GM21515 (cell line): ENCODE measurements around the gene FAM168A.
"Not testable (repeated sequence)": the region's sequence is repeated elsewhere in the genome, so short reads cannot be mapped to it uniquely, and the experiment has no call there.

Experiments
- ATAC-seq: cut with Tn5 transposase; IDR thresholded peaks from one replicate; pipeline ENCODE4 v1.9.1; 2021; ENCODE audit not compliant: unreplicated experiment

The FAM168A gene

DNA sequence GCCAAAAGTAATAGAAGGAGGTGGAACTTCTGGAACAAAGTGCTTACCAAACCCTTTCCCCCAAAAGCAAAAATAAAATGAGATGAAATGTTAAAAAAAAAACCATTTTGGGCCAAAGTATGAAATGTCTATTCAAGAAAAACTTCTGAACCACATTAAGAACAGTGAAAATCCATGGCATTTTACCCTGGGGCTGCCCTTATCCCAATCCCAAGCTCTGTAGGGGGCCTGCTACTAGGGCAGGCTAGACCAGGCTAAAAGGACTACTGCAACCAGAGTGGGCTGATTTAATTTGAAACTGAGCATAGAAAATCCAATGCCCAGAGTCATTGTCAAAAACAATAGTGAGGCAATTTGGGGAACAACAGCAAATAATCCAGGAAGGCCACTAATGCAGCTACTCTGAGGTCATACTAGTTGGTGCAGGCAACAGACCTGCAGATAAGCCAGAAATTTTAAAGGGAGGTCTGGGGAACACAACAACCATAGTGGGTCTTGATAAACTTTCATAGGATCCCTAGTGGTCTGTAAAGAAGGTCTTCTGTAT lies 122.3 kb downstream of the FAM168A start:
- ATAC-seq: no peak

DNA sequence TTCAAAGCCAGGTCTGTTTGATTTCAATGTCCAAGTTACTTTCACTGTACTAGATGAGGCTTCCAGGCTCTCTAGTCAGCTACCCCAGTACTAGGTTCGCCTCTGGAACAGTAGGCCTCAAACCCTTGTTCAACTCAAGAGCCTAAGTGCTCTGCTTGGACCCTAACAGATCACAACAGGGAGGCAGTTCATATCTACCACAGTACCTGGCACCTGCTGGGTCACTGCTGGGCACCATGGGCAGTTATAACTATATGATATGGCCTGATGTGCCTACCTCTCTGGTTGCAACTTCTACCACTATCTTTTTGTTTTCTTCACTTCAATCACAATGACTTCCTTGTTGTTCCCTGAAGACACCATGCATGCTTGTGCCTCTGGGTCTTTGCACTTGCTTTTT lies 124.7 kb downstream of the FAM168A start:
- no peak for ATAC-seq

GRCh38 chr11:73470036-73470612 lies 127.8 kb downstream of the FAM168A start:
- not testable (repeated sequence) for ATAC-seq

DNA sequence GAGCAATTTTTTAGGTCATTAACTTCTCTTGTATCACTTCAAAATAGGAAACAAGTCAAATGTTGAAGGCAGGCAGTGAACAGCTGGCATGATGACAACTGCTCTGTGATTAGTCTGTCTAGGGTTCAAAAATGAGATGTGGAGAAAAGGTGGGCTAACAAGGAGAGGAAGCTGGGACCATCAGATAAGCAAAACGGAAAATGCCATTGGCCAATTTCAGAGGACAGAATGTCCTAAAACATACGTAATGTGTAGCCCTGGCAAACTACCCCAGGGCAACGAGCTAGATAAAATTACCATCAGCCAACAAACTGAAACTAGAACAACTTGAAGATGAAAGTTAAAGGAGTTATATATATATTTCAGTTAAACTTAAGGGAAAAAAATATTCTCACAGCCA lies 128.5 kb downstream of the FAM168A start:
- ATAC-seq: no peak

DNA sequence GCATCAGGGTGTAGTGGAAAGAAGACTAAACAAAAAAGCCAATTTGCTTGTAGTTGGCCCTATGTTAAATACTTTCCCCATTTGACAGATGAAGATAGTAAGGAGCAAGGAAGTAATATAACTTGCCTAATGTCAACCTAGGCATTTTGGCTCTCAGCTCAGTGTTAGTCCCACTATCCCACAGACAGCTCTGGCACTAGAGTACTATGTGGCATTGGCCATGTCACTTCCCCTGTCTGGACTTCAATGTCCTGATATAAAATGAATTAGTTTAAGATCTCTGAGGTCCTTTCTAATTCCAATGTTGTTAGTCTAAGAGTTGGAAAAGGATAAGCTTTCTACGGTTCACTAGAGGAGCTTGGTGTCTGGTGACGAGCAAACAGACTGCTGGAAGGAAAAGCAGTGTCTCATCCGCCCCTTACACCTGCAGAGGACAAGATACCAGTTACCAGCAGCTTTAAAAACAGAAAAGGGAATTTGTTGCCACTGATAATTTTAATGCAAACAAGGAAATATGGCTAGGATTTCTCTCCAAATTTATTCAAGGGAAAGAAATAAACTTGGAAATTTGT lies 129.2 kb downstream of the FAM168A start:
- no peak for ATAC-seq

- no peak for ATAC-seq
These were observed 130.4 kb downstream of the FAM168A start for GRCh38 chr11:73467505-73467904.

DNA sequence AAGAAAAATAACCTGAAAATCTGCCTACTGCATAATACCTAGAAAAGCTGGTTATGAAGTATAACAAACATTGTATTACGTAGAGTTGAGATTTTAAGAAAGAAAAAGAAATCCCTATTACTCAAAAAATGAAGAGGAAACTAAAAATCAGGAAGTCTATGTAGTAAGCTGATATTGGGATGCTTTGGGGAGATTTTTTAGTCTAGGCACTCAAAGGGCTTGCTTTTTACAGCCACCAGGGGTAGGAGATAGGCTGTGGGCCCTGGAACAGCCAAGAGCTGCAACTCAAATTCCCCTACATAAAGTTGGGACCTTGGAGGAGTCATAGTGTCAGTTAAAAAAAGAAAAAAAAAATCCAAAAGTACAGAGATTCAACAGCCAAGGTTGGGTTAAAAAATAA lies 131.3 kb downstream of the FAM168A start:
- no peak for ATAC-seq

GRCh38 chr11:73465871-73466270 lies 132.0 kb downstream of the FAM168A start:
- ATAC-seq: no peak

DNA sequence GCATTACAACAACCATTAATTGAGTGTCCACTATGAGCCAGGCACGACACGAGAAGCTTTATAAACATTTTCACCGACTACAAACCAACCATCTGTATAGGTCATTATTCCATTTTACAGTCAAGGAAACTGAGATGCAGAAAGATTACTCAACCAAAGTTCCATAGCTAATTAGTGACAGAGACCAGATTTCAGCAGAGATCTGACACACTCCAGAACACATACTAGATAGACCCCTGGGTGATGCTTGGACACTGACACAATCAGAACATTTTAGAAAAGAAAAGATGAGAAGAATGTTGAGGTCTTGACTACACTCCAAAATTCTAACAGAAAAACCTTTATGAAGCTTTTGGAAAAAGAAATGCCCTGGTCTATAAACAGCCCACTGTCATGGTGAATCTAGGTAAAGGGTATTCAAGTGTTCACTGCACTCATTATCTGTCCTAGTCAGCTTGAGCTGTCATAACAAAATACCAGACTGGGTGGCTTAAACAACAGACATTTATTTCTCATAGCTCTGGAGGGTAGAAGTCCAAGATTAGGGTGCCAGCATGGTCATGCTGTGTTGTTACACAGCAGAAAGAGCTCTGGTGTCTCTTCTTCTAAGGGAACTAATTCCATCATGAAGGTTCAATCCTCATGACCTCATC lies 132.8 kb downstream of the FAM168A start:
- no peak for ATAC-seq

DNA sequence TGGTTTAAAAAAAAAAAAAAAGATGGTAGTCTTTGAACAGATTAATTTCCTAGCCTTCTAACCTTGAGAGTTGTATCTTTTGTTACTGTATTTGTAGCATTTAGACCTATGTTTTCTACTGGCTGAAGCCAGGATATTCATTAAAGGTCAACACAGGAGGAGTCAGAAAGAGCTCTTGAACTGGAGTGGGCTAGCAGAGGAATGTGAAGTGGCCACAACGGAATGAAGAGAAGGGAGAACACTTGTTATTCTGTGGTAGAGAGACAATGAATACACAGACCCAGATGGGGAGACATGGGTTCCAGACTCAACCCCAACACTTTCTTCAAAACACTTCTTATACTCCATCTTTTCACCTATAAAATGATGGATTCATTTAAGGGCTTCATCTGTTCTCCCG lies 133.6 kb downstream of the FAM168A start:
- ATAC-seq: no peak

DNA sequence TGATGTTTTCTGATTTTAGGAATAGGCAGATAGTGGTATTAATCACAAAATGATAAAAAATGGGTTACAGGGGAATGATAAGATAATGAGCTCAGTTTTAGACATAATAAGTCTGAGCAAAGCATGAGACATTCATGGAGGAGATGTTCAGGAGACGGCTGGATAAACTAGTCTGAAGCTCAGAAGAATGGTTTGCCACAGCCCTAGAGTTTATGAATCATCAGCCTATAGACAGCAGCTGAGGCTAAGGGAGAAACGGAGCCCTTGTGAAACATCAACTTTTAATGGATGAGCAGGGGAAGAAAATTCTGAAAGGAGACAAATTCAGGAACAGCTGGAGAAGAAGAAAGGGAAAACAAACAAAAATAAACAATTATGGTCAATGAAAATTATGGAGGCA lies 134.6 kb downstream of the FAM168A start:
- ATAC-seq: no peak

GRCh38 chr11:73461964-73462363 lies 135.9 kb downstream of the FAM168A start:
- ATAC-seq: no peak

DNA sequence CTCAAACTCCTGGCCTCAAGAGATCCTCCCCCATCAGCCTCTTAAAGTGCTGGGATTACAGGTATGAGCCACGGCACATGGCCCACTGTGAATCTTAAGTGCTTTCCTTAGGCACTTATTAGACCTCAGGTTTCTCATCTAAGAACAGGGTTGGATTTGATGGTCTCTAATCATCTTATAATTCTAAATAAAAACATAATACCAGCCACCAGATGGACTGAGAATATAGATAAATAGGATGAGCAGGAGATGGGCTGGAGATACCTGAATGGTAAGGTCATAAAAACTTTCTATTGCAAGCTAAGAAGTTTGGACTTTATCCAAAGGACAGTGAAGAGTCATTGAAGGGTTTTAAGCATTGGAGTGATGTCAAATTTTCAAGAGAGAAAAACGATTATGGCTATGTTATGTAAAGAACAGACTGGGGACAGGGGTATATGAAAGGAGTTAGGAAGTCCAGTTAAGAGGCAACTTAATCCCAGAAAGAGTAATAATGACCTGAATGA lies 136.5 kb downstream of the FAM168A start:
- no peak for ATAC-seq

DNA sequence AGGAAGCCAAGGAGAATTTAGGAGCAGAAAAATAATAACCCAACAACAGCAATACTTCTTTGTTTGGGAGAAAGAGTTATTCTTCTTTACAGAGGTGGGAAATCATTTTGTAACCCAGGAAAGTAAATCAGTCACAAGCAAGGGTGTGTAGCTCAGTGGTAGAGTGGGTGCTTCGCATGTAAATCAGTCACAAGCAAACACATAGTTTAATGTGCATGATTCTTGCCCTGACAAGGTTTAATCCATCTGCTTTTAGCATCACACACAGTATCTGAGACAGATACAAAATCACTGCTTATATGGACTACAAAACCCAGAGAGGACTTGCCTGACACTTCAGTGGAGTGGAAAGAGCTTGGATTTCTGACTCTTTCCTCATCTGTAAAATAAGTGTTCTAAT lies 139.7 kb downstream of the FAM168A start:
- no peak for ATAC-seq

DNA sequence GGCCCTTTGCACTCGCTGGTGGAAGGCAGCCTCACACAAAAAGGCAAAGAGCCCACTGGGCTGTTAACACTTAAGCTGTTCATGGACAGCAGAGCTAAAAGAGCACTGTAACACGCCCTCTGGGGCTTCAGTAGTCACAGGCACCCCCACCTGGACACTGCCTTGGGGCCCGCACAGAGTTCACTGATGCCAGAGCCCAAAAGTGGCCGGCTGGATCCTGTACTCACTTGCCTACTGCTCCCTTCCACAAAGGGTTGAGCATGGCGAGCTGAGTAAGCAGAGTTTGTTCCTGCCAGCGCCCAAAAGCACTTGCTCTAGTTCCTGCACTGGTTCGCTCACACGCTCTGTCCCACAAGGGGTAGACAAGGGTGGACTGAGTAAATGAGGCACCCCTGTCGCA lies 142.9 kb downstream of the FAM168A start:
- ATAC-seq: no peak

DNA sequence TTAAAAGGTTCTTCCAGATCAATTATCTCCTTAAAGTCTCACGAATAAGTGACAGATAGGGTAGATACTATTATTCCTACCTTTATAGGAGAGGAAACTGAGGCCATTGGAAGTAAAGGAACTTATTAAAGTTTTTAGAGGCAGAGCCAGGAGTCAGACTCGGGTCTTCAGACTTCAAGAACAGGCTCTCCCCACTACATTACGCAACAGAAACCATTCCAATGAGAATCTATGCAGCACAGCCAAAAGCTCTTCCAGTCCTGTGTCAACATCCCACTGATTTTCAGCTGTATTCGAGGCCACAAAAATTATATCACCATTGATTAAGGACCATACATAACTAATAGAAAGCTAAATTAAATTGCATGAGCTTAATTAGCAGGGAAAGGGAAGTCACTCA lies 144.3 kb downstream of the FAM168A start:
- no peak for ATAC-seq

DNA sequence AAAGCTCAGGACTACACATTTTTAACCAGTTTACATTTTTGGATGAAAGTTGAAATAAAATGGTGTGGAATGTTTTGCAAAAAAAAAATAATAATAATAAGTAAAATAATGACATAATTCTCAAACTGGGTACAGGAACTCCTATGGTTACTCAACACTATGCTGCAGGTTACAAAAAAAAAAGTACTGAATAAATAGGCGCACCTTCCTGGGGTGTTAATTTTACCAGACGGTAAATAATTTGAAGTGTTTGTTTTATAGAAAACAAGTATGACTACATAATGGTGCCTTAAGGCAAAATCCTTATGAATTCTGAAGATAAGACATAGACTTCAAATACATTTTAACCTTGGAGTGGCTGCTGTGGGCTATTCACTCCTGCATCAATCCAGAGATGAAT lies 145.2 kb downstream of the FAM168A start:
- no peak for ATAC-seq

- no peak for ATAC-seq
These were observed 146.0 kb downstream of the FAM168A start for GRCh38 chr11:73451896-73452295.

DNA sequence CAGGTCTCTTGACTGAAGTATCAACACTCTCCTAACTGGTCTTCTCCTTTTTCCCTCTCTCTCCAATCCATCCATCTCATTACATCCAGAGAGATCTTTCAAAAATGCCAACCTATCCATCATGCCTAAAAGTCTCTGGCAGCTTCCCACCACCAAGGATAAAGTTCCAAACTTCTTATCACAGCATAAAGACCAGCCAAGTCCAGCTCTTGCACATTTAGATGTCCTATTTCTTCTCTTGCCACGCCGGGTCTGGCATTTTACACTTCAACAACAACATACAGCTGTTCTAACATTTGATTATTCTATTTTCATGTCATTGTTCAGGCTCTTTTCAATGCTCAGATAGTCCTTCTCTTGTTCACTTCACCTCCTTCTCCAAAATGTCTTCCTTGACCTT lies 151.1 kb downstream of the FAM168A start:
- ATAC-seq: no peak

GRCh38 chr11:73445980-73446379 lies 151.9 kb downstream of the FAM168A start:
- ATAC-seq: no peak

GRCh38 chr11:73439002-73439843 lies 158.7 kb downstream of the FAM168A start:
- no peak for ATAC-seq
